Gastroesophageal sphincter (tissue), 3 donors: ENCODE results near the gene POFUT2.

Experiments
- EP300 ChIP-seq: sonication (generic); formaldehyde crosslinking; IDR thresholded peaks from one replicate; pipeline ENCODE4 v1.6.1; 2017; ENCODE audit warnings: antibody characterized with exemption, mild to moderate bottlenecking
- POLR2A ChIP-seq, 2 donors: fragments of 450-650 bp; IDR thresholded peaks; one replicate each; pipeline ENCODE4 v1.6.1; 2017; ENCODE audit warnings: antibody characterized with exemption in 2 of 2, mild to moderate bottlenecking in 2 of 2, moderate library complexity in 1 of 2
- POLR2AphosphoS5 ChIP-seq: sonication (generic); formaldehyde crosslinking; IDR thresholded peaks from one replicate; pipeline ENCODE4 v1.6.1; 2017; ENCODE audit warnings: antibody characterized with exemption
- TF ChIP-seq, protein P1 (sequence below), 4 experiments: fragments of 200-600 bp in 2 of 4; fragments of 450-650 bp in 2 of 4; sonication (generic) in 1 of 4; IDR thresholded peaks; one replicate each; pipeline ENCODE4 v1.5.1; 2017 to 2019; ENCODE audit warnings: antibody characterized with exemption in 4 of 4, mild to moderate bottlenecking in 2 of 4, moderate library complexity in 2 of 4

- TF ChIP-seq POLR2A (IDR thresholded peaks at IDR 0.05) (no peak), EP300 (no peak), POLR2AphosphoS5 (no peak)
- TF ChIP-seq, protein P1, sequence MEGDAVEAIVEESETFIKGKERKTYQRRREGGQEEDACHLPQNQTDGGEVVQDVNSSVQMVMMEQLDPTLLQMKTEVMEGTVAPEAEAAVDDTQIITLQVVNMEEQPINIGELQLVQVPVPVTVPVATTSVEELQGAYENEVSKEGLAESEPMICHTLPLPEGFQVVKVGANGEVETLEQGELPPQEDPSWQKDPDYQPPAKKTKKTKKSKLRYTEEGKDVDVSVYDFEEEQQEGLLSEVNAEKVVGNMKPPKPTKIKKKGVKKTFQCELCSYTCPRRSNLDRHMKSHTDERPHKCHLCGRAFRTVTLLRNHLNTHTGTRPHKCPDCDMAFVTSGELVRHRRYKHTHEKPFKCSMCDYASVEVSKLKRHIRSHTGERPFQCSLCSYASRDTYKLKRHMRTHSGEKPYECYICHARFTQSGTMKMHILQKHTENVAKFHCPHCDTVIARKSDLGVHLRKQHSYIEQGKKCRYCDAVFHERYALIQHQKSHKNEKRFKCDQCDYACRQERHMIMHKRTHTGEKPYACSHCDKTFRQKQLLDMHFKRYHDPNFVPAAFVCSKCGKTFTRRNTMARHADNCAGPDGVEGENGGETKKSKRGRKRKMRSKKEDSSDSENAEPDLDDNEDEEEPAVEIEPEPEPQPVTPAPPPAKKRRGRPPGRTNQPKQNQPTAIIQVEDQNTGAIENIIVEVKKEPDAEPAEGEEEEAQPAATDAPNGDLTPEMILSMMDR (IDR thresholded peaks at IDR 0.05) = no peak
Observed at GRCh38 chr21:45301521-45302081, 13.9 kb upstream of the POFUT2 start.
